ENCODE data around the gene SLC25A23.
A peak's percentile ranks its signal among the peaks of the same experiment; 100 is the strongest.
"Not testable (repeated sequence)": the region's sequence is repeated elsewhere in the genome, so short reads cannot be mapped to it uniquely, and the experiment has no call there.

SLC25A23 gene

DNA sequence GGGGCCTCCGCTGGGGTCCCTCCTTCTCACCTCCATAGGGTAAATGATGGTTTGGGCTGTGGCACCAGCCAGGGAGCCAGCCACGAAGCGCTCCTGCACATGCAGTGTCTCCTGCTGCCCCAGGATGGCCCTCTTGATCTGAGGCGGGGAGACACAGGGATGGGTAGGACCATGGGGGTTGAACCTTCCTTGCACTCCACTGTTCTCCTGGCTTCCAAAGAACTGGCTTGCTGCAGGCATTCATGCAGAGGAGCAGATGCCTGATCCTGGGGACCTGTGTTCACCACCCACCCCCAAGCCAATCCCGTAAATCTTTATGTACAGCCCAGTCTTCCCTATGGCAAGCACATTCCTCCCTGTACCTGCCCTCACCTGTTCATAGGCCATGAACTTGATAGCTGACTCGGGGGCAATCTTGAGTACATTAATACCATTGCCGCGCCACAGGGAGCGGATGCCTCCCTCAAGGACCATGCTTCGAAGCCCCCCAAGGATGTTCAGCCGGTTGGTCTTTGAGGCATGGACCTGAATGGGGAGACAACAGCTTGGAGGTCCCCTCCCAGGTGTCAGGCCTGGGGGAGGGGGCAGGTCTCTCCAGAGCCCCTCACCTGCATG lies 5.5 kb downstream of the SLC25A23 start:
- no peak for DNase-seq

DNA sequence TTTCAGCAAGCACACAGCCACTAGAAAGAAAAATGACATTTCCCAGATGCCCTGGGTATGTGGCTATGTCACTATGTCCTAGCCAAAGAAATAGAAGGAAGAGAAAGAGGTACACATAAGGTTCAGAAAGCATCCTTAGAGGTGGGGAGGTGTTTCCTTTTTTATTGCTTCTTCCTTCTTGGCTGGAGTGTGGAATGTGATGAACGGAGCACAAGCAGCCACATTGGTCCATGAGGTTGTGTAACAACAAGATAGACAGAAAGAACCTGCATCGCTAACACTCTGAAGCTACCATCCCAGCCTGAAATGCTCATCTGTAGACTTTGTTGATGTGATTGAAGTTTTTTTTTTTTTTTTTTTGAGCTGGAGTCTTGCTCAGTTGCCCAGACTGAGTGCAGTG lies 6.7 kb downstream of the SLC25A23 start:
- DNase-seq = no peak

DNA sequence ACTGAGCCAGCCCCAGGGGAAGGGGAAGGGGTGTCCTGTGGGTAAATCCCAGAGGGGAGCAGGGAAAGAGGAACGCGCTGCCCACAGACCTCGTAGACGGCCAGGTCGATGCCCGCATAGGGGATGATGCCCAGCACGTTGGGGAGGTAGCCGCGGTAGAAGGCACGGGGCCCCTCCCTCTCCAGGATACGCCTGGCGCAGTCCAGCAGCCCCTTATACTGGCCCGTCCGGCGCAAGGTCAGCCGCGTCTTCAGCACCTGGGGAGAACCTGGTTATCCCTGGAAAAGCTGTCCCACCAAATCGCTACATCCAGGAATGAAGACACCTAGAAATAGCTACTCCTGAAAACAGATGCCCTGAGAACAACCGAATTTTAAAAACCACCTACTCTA lies 7.4 kb downstream of the SLC25A23 start:
- DNase-seq = no peak

DNA sequence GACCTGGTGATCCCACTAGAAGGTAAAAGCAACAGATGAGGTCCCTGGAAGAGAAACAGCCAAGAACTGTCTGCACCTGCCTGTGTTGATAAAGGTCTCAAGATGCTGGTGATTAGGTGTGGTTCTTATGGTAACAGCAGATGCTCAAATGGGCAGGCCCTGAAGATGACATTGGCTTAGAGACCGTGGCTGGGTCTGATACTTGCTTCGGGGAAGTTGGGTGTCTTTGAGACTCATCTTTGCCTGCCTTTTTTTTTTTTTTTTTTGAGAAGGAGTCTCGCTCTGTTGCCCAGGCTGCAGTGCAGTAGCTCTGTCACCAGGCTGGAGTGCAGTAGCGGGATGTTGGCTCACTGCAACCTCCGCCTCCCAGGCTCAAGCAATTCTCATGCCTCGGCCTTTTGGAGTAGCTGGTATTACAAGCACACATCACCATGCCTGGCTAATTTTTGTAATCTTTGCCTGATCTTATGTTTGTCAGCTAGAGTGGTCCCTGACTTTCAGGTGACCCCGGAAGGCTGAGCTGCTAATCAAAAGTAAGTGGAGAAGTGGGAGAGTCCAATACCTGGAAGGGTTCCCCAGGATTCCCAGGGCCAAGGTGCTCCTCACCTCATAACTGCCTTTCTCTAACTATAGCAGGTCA lies 7.9 kb downstream of the SLC25A23 start:
- no peak for DNase-seq

DNA sequence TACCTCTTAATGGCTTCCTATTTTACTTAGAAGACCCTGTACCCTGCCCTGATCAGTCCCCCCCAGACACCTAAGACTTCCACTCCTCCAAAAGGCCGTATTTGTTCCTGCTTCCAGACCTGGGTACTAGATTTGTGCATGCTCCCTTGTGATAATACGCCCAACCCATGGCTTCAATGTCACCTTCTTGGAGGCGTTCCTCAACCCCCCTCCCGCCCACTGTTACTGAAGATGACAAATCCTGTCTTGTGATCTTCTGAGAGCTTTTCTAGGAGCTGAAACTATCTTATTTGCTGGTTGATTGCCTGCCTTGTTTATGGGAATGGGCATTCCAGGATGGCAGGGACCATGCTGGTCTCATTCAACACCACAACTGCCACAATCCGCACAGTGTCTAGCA lies 9.4 kb downstream of the SLC25A23 start:
- no peak for DNase-seq

DNA sequence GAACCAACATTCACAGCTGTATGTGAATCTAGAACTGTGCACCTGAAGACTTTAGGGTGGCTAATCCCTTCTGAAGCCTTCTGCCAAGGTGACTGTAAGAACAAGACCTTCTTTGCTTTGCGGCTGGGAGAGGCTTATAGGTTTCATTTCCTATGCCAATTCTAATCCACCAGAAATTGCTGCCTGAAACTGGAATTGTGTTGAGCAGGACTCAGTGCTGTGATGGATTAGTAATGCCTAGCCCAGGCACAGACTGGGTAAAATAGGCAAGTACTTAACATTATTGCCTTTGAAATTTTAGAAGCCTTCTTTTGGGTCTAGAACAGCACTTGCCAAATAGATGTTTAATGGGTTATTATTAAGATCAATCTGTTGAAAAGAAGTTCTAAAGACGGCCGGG lies 11.5 kb downstream of the SLC25A23 start:
- DNase-seq = no peak

DNA sequence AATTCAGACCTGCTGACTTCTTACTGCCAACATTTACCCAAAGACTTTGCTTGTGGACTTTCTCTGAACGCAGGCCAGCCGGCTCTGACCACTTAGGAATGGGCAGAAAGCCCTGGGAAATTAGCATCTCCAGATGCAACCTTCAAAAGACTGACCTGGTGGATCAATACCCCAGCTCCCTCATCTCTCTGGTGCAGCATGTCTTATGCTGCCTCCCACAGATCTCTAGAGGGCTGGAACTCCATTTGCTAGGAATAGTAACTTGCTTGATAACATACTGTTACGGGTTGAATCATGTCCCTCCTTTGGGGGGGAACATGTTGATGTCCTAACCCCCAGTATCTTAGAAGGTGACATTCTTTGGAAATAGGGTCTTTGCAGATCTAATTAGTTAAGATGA lies 13.1 kb downstream of the SLC25A23 start:
- no peak for DNase-seq

DNA sequence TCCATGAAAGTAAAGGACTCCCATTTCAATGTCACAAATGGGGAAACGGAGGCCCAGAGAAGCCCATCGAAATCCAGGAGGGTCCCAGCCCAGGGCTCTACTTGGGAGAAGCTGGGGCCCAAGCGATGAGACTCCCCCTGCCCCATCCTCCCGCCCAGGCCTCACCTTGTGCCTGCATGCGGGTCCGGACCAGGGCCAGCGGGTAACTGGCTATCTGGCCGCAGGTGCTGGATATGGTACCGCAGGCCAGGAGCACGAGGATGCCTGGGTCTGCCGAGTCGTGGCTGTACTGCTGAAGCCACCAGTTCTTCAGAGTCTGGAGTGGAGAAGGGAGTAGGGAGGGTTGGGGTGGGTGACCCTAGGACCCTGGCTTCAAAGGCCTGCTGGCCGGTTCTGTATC lies 15.6 kb downstream of the SLC25A23 start:
- no peak for DNase-seq

DNA sequence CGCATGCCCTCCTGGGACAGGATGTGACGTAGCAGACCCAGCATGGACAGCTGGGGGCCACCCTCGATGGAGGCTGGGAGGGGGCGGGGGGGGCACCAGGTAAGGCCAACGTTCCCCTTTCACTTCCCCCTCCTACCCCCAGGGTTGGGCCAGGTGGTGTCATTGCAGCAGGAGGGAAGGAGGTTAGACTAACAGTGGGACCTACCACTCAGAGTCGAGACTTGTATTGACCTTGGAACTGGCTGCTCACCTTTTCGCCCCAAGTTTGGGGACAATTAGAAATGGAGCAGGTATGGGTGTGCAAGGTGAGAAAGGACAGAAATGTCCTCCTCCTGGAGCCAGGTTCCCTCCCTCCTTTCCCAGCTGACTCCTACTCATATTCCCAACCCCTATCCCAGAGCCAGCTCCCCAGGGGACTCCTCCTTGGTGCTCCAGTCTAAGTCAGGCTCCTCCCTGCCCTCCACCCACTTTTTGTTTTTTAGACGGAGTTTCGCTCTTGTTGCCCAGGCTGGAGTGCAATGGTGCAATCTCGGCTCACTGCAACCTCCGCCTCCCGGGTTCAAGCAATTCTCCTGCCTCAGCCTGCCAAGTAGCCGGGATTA lies 17.4 kb downstream of the SLC25A23 start:
- no peak for DNase-seq

DNA sequence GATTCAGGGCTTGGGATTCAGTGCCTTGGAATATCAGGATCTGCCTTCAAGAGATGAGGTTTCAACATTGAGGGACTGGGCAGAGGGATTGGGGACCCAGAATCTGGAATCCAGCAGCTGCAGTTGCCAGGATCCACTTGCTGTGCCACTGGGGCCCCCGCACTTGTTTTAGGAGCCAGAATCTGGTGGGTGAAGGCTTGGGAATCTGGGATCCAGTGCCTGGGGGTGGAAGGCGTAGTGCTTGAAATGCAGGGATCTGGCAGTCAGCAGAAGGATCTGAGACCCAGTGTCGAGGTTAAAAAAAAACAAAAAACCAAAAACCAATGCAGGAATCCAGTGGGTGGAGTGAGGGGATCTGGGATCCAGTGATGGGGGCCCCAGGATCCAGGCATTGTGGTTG lies 18.7 kb downstream of the SLC25A23 start:
- no peak for DNase-seq

DNA sequence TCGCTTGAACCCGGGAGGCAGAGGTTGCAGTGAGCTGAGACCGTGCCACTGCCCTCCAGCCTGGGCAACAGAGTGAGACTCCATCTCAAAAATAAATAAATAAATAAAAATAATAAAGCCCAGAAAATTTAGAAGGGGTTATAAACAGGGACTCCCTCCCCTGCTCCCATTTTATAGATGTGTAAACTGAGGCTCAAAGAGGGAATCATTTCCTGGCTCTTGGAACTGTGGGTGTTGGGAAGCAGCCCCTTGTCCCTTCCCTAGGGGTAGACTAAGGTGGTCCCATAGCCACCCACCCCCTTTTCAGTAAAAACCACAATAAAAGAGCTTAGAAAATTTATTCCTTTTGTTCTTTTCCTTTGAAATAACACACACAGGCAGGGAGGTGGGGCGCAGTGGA lies 19.8 kb downstream of the SLC25A23 start:
- DNase-seq = no peak

DNA sequence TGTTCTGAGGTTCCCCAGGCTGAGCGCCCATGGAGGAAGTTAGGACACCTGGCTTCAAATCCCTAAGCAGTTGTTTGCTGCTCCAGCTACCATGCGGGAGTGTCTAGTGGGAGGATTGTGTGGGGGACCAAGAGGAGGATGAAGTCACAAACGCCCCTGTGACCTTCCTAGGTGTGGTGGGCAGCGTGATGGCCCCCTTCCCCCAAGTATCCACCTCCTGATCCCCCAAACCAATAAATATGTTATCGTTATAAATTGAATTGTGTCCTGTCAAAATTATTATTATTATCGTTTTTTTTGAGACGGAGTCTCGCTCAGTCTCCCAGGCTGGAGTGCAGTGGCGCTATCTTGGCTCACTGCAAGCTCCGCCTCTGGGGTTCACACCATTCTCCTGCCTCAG lies 25.9 kb downstream of the SLC25A23 start, which contains the start of gene SLC25A41:
Gene SLC25A41, minus strand, starts transcription at position 101 of the 400 bp plus-strand sequence. Its CDS starts 70 bp downstream, at position 31.
- DNase-seq = no peak

DNA sequence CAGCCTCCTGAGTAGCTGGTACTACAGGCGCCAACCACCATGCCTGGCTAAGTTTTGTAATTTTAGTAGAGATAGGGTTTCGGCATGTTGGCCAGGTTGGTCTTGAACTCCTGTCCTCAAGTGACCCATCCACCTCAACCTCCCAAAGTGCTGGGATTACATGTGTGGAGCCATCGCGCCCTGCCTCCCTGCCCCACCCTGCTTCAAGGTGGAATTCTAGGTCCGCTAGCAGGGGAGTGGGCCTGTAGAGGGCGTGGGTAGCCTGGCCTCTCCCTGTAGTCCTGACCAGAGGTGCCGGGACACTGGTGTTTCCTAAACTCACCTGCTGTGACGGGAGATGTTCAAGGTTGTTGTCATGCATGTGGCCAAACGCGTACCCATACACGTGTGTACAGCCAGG lies 26.4 kb downstream of the SLC25A23 start:
- DNase-seq = no peak

DNA sequence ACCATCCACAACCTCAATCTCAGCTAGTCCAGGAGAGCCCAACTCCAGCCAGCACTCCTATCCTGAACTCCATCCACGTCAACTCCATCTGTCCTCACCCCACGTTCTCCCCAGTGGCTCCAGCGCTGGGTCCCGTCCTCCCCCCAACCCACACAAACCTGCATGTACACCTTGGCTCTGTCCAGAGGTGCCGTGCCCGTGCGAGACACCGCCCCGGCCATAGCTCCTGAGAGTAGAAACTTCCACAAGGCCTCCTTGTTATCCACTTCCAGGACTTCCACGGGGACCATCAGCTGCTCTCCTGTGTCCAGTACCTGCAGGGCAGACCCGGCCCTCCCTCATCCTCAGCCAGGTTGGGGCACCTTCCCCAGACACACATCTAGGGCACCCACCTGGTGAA lies 27.7 kb downstream of the SLC25A23 start:
- DNase-seq = no peak

DNA sequence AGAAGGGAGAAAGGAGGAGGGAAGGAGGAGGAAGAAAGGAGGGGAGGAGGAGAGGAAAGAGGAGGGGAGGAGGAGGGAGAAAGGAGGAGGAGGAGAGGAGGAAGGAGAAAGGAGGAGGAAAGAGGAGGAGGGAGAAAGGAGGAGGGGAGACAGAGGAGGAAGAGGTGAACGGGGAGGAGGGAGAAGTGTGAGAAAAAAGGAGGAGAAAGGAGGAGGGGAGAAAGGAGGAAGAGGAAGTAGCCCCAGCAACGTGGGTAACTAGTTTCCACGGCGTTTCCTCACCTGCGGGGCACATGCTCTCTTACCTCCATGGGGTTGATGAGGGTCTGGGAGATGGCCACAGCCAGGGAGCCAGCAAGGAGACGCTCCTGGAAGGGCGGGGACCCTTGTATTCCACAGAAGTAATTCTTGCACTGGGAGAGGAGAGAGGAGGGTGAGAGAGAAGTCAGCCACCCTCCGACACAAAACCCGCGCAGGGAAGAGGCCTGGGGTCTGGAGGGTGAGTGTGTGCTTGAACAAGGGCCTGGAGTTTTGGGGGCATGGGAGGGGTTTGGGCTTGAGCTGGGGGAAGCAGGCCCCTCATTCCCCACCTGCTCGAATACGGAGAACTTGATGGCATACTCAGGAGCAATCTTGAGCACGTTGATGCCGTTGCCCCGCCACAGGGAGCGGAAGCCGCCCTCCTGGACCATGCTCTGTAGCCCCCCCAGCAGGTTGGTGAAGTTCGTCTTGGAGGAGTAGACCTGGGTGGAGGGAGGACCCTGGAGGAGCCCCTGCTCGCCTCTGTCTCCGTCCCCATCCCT lies 30.0 kb downstream of the SLC25A23 start:
- DNase-seq = no peak

DNA sequence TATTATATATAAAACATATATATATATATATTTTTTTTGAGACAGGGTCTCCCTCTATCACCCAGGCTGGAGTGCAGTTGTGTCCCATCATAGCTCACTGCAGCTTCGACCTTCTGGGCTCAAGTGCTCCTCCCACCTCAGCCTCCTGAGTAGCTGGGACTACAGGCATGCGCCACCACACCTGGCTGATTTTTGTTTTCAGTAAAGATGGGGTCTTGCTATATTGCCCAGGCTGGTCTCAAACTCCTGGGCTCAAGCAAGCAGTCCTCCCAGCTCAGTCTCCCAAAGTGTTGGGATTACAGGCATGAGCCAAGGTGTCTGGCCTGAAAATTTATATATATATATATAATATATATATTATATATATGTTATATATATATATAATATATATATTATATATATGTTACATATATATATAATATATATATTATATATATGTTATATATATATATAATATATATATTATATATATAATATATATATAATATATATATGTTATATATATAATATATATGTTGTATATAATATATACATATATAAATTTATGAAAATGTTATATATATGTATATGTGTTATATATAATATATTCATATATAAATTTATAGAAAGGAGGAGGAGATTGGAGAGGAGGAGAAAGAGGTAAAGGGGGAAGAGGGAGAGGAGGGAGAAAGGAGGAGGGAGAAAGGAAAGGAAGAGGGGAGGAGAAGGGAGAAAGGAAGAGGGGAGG lies 30.7 kb downstream of the SLC25A23 start:
- not testable (repeated sequence) for DNase-seq

DNA sequence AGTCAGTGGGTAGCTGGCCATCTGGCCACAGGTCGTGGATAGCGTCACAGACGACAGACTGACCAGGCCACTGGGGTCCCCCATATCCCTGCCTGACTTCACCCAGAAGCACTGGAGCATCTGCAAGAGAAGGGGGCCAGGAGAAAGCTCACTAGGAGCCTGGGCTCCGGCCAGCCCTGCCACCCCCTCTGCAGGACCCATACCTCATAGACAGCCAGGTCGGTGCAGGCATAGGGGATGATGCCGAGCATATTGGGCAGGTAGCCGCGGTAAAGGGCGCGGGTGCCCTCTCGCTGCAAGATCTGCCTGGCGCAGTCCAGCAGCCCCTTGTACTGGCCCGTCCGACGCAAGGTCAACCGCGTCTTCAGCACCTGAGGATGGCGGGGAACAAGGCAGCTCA lies 32.5 kb downstream of the SLC25A23 start:
- no peak for DNase-seq

DNA sequence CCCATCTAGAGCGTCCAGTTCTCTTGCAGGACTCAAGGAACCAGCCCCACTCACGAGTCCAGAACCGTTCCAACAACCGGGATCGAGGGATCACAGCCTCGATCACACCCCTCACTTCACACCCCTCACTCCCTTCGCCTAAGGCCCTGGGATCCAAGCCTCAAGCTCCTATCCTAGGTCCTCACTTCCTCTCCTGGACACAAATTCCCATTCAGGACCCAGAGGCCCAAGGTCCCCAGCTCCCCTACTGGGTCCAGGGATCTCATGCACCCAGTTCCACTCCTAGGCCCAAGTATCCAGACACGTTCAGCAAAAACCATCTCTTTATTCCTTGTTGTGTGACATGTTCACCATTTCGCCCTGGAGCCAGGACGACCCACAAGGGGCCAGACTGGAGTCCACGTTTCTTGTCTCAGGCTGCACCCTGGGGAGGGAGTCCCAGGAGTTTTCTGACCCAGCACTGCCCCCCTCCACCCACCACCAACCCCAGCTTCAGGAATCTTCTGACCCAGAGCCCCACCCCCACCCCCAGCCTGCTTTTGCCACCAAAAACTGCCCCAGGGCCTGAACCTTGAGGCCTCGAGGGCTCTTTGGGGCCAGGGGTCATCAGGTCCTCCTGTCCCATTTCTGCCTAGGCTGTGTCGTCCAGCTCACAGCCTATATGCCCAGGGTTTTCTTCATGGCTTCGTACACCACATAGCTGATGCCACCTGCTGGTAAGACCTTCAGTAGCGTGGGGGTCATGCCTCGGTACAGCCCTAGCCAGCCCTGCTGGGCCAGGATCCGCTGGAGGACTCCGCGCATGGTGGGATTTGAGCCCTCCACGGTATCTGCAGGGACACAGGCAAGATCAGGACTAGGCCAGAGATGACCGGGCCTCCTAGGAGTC lies 33.6 kb downstream of the SLC25A23 start:
- DNase-seq = no peak

DNA sequence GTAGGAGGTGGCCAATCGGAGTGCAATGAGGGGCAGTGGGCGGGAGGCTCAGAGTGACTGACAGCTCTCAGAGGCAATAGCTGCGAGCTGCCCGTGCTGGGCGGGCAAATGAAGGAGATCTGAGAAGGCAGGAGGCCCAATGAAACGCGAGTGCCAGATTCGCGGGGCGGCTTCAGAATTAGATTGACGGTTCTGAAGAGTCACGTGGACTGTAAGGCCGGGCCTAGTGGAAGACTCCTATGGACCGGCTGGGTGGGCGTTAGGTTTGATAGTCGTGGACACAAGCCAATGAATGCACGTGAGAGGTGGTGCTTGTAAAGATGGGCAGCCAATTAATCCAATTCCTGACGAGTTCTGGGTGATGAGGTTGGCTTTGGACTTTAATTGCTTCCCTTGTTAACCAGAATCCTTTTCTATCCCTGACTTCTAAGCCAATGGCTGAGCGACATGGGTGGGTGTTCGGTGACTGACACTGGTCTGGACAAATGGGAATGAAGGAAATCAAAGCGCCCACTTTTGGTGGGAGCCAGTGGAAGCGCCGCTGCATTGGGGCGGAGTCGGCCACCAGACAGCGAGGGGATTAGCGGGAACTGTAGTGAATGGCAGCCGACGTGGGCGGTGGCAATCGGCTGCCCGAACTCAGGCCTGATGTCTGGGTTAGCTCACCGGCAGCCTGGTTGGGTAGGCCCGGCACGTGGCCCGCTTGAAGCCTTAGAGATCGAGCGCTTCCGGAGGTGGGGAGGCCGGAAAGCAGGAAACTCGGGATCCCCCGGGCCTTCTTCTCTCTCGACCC lies 34.5 kb downstream of the SLC25A23 start:
- peak; percentile 100 for DNase-seq

DNA sequence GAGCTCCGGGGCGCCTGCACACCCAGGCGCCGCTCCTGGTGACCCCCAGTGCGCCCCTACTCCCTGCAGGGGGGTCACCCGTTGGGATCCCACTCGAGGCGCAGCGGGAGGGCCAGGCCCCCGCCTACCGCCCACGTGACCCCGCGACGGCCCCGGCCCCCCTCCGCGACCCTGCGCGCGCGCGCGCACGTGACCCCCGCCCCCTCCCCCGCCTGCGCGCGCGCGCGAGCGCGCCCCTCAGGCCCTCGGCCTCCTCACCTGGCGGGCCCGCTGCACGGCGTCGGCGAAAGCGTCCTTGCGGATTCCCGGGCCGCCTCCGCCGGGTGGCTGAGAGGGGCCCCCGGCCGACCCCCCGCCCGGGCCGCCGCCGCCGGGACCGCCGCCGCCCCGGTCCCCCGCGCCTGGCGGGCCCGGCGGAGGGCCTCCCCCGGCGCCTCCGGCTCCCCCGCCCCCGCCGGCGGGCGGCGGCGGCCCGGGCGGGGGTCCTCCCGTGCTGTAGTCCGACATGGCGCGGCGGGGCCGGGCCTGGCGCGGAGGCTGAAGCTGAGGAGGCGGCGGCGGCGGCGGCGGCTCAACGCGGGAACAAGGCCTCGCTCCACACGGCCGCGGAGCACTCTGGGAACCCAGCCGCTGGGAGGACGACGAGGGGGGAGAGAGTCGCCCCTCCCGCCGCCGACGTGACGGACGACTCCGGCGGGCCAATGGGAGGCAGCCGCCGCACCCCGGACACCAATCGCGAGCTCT lies 35.2 kb downstream of the SLC25A23 start, which contains the start of gene KHSRP:
Gene KHSRP, minus strand, starts transcription at position 617 of the 744 bp plus-strand sequence. Its CDS starts 110 bp downstream, at position 507.
- DNase-seq = no peak
